HCT116 (cell line): Measurements from ENCODE around the gene ZNF486. TPM values are rescaled to one million over a fixed set of nuclear protein-coding genes. Genes with fewer than 3 reads are reported as not detected.
"Not testable (repeated sequence)": the region's sequence is repeated elsewhere in the genome, so short reads cannot be mapped to it uniquely, and the experiment has no call there.

Experiments used
- ATAC-seq: fragments of 200-7000 bp; cut with Tn5 transposase; 2 replicates; pipeline ENCODE4 v1.9.1; 2020; ENCODE audit warnings: mild to moderate bottlenecking, moderate library complexity
- BruUV-seq: library from RNA; stranded (reverse); fragments of 400-500 nt; replicated peaks from 2 replicates; lab custom pipeline; 2021; lab: Mats Ljungman, UMichigan
- CTCF ChIA-PET: fragments of 300-600 bp; sonication (Branson Sonifier 250); formaldehyde crosslinking; loops from one replicate; lab custom pipeline; 2021; ENCODE audit warnings: antibody characterized with exemption; lab: Charles Lee
- POLR2A ChIA-PET: fragments of 300-600, 350-600 bp; sonication (Branson Sonifier 250); formaldehyde crosslinking; loops from one replicate; lab custom pipeline; 2021; ENCODE audit warnings: antibody characterized with exemption; lab: Charles Lee
- RAD21 ChIA-PET, 2 experiments: fragments of 300-600 bp; sonication (Branson Sonifier 250); formaldehyde crosslinking; loops; one replicate each; lab custom pipeline; 2023; ENCODE audit warnings: low total read pairs in 2 of 2; ENCODE audit not compliant: uncharacterized antibody in 2 of 2, unreplicated experiment in 2 of 2, low non-redundant PET in 1 of 2; lab: Charles Lee
- DNase-seq: peaks from one replicate; pipeline ENCODE4 v3.0.0-alpha.2; 2010; ENCODE audit warnings: low read depth, low spot score
- H2AFZ ChIP-seq: fragments of 200-600 bp; shearing (Covaris generic), sonication (generic); 2 replicates; pipeline ENCODE4 v1.6.1; 2017; ENCODE audit warnings: low read depth, mixed run types, mixed read lengths, antibody characterized with exemption, low read length; ENCODE audit not compliant: poor library complexity, severe bottlenecking
- H3K27ac ChIP-seq: 2 replicates; pipeline ENCODE4 v1.5.1; 2012; ENCODE audit warnings: low read depth, low read length
- H3K27me3 ChIP-seq: fragments of 200-600 bp; sonication (generic); 2 replicates; pipeline ENCODE4 v1.6.1; 2016; ENCODE audit warnings: mixed run types, low read length, mixed read lengths; ENCODE audit not compliant: insufficient read depth
- H3K36me3 ChIP-seq, 2 experiments: fragments of 200-500 bp in 1 of 2; fragments of 200-600 bp in 1 of 2; sonication (Bioruptor generic) in 1 of 2; sonication (generic) in 1 of 2; 2 replicates each; pipeline versions ENCODE4 v1.5.1 to v1.6.1; 2014 to 2016; ENCODE audit warnings: low read length in 2 of 2, inconsistent platforms in 1 of 2, mixed read lengths in 1 of 2, mixed run types in 1 of 2; ENCODE audit not compliant: insufficient read depth in 2 of 2, control insufficient read depth in 1 of 2
- H3K4me1 ChIP-seq, 2 experiments: fragments of 200-600 bp in 1 of 2; sonication (generic) in 1 of 2; 2 replicates each; pipeline versions ENCODE4 v1.5.1 to v1.6.1; 2012 to 2017; ENCODE audit warnings: low read length in 2 of 2, inconsistent platforms in 1 of 2, mild to moderate bottlenecking in 1 of 2, mixed read lengths in 1 of 2, mixed run types in 1 of 2, moderate library complexity in 1 of 2; ENCODE audit not compliant: insufficient read depth in 2 of 2, control insufficient read depth in 1 of 2
- H3K4me2 ChIP-seq: fragments of 200-600 bp; sonication (generic); 2 replicates; pipeline ENCODE4 v1.6.1; 2017; ENCODE audit warnings: mixed run types, low read length, mixed read lengths
- H3K4me3 ChIP-seq, 2 experiments: fragments of 200-600 bp in 1 of 2; sonication (generic) in 1 of 2; replicated peaks in 1 of 2; 2 replicates each; pipeline ENCODE4 v1.5.1; 2011 to 2016; ENCODE audit warnings: low read length in 2 of 2, control low read depth in 1 of 2, low read depth in 1 of 2, mild to moderate bottlenecking in 1 of 2, mixed read lengths in 1 of 2, mixed run types in 1 of 2
- H3K79me2 ChIP-seq: fragments of 200-600 bp; sonication (generic); 2 replicates; pipeline ENCODE4 v1.6.1; 2017; ENCODE audit warnings: mild to moderate bottlenecking, mixed run types, low read length, moderate library complexity, mixed read lengths; ENCODE audit not compliant: insufficient read depth
- H3K9ac ChIP-seq: fragments of 200-600 bp; sonication (generic); 2 replicates; pipeline ENCODE4 v1.6.1; 2016; ENCODE audit warnings: low read length, mixed read lengths
- H3K9me2 ChIP-seq: fragments of 200-600 bp; sonication (generic), shearing (Covaris generic); 2 replicates; pipeline ENCODE4 v1.6.1; 2017; ENCODE audit warnings: mixed run types, mild to moderate bottlenecking, moderate library complexity; ENCODE audit not compliant: insufficient read depth
- H3K9me3 ChIP-seq, 2 experiments: fragments of 200-500 bp in 1 of 2; fragments of 200-600 bp in 1 of 2; sonication (Bioruptor generic) in 1 of 2; sonication (generic) in 1 of 2; 2 replicates each; pipeline ENCODE4 v1.6.1; 2014 to 2017; ENCODE audit warnings: low read length in 2 of 2, mixed read lengths in 2 of 2, inconsistent platforms in 1 of 2, low read depth in 1 of 2, mild to moderate bottlenecking in 1 of 2, mixed run types in 1 of 2, moderate library complexity in 1 of 2; ENCODE audit not compliant: control insufficient read depth in 1 of 2, insufficient read depth in 1 of 2
- H4K20me1 ChIP-seq: fragments of 200-600 bp; sonication (generic), shearing (Covaris generic); 2 replicates; pipeline ENCODE4 v1.6.1; 2017; ENCODE audit warnings: mixed run types, mild to moderate bottlenecking, moderate library complexity; ENCODE audit not compliant: insufficient read depth
- ELF1 ChIP-seq: IDR thresholded peaks from 2 replicates; pipeline ENCODE4 v1.6.1; 2012; ENCODE audit warnings: low read depth, borderline replicate concordance
- POLR2A ChIP-seq: IDR thresholded peaks from 2 replicates; pipeline ENCODE4 v1.7.0; 2011; ENCODE audit warnings: borderline replicate concordance; ENCODE audit not compliant: insufficient read depth, insufficient read length; ENCODE audit errors: extremely low read depth
- RAD21 ChIP-seq: IDR thresholded peaks from 2 replicates; pipeline ENCODE4 v1.6.1; 2012; ENCODE audit warnings: low read depth, mild to moderate bottlenecking
- SP1 ChIP-seq: IDR thresholded peaks from 2 replicates; pipeline ENCODE4 v1.6.1; 2012; ENCODE audit warnings: low read depth
- SRF ChIP-seq: IDR thresholded peaks from 2 replicates; pipeline ENCODE4 v1.6.1; 2012; ENCODE audit warnings: low read depth
- TCF7L2 ChIP-seq: IDR thresholded peaks from 2 replicates; pipeline ENCODE4 v1.7.0; 2011; ENCODE audit warnings: borderline replicate concordance, inconsistent platforms; ENCODE audit not compliant: insufficient read depth, insufficient read length; ENCODE audit errors: extremely low read depth
- ZFX ChIP-seq: fragments of 450-650 bp; IDR thresholded peaks from 2 replicates; pipeline ENCODE4 v1.6.1; 2017
- intact Hi-C: fragments of 100-400 bp; cut with micrococcal nuclease; formaldehyde crosslinking; loops from 2 replicates; pipeline ENCODE4 v1.10.0; 2022
- total RNA-seq: library from RNA; stranded (reverse); gene quantifications from one replicate; pipeline ENCODE4 v1.2.1, GENCODE V29; 2021; ENCODE audit not compliant: unreplicated experiment
- TF ChIP-seq, protein P1 (sequence below): IDR thresholded peaks from 2 replicates; pipeline ENCODE4 v1.6.1; 2012; ENCODE audit warnings: low read depth
- TF ChIP-seq, protein P2 (sequence below): IDR thresholded peaks from 2 replicates; pipeline ENCODE4 v1.6.1; 2011; ENCODE audit warnings: mild to moderate bottlenecking, low read length, moderate library complexity; ENCODE audit not compliant: insufficient replicate concordance; ENCODE audit errors: extremely low read depth
- TF ChIP-seq, protein P3 (sequence below): IDR thresholded peaks from 2 replicates; pipeline ENCODE4 v1.6.1; 2012
- TF ChIP-seq, protein P4 (sequence below), 3 experiments: fragments of 200-600 bp in 1 of 3; sonication (generic) in 1 of 3; IDR thresholded peaks in 2 of 3; conservative IDR thresholded peaks in 1 of 3; 2 replicates each; pipeline ENCODE4 v1.5.1; 2012 to 2017; ENCODE audit warnings: low read depth in 2 of 3, low read length in 2 of 3, antibody characterized with exemption in 1 of 3, borderline replicate concordance in 1 of 3, control low read depth in 1 of 3, mild to moderate bottlenecking in 1 of 3, mixed read lengths in 1 of 3, mixed run types in 1 of 3, moderate library complexity in 1 of 3; ENCODE audit not compliant: insufficient read depth in 1 of 3
- TF ChIP-seq, protein P5 (sequence below): IDR thresholded peaks from 2 replicates; pipeline ENCODE4 v1.6.1; 2012

Gene ZNF486
- total RNA-seq, 1 experiment from 2014 or later, result not detected

DNA sequence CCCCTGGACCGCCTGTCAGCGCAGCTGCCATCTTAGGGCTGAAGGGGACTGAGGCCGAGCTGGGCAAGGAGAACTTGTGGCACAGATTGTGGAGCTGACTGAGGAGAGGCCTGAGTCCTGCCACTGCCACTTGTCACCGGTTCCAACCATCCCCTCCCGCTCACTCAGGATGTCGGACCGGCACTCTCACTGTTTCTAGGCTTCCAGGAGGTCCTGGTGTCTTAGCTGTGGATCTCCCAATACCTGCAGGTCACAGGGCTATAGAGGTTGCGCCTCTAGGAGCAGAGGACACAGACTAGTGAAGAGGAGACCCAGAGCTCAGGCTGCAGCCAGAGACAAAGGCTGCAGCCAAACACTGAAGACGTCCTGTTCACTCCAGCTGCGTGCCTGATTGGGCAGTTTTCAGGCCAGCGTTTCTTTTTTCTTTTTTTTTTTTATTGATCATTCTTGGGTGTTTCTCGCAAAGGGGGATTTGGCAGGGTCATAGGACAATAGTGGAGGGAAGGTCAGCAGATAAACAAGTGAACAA lies 15.3 kb upstream of the ZNF486 start:
- Histone ChIP-seq H3K27me3 (no peaks in the 10 kb centered on the region), H3K4me3 (no peak overlapping the region), H3K9ac (no peak overlapping the region)
- intact Hi-C loops, result no loop called here
- TF ChIP-seq, protein P1, sequence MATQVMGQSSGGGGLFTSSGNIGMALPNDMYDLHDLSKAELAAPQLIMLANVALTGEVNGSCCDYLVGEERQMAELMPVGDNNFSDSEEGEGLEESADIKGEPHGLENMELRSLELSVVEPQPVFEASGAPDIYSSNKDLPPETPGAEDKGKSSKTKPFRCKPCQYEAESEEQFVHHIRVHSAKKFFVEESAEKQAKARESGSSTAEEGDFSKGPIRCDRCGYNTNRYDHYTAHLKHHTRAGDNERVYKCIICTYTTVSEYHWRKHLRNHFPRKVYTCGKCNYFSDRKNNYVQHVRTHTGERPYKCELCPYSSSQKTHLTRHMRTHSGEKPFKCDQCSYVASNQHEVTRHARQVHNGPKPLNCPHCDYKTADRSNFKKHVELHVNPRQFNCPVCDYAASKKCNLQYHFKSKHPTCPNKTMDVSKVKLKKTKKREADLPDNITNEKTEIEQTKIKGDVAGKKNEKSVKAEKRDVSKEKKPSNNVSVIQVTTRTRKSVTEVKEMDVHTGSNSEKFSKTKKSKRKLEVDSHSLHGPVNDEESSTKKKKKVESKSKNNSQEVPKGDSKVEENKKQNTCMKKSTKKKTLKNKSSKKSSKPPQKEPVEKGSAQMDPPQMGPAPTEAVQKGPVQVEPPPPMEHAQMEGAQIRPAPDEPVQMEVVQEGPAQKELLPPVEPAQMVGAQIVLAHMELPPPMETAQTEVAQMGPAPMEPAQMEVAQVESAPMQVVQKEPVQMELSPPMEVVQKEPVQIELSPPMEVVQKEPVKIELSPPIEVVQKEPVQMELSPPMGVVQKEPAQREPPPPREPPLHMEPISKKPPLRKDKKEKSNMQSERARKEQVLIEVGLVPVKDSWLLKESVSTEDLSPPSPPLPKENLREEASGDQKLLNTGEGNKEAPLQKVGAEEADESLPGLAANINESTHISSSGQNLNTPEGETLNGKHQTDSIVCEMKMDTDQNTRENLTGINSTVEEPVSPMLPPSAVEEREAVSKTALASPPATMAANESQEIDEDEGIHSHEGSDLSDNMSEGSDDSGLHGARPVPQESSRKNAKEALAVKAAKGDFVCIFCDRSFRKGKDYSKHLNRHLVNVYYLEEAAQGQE, result no peak
- no peak for TF ChIP-seq TCF7L2
- TF ChIP-seq SRF, result no peak
- TF ChIP-seq, protein P2, sequence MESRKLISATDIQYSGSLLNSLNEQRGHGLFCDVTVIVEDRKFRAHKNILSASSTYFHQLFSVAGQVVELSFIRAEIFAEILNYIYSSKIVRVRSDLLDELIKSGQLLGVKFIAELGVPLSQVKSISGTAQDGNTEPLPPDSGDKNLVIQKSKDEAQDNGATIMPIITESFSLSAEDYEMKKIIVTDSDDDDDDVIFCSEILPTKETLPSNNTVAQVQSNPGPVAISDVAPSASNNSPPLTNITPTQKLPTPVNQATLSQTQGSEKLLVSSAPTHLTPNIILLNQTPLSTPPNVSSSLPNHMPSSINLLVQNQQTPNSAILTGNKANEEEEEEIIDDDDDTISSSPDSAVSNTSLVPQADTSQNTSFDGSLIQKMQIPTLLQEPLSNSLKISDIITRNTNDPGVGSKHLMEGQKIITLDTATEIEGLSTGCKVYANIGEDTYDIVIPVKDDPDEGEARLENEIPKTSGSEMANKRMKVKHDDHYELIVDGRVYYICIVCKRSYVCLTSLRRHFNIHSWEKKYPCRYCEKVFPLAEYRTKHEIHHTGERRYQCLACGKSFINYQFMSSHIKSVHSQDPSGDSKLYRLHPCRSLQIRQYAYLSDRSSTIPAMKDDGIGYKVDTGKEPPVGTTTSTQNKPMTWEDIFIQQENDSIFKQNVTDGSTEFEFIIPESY, result no peak
- TF ChIP-seq, protein P3, sequence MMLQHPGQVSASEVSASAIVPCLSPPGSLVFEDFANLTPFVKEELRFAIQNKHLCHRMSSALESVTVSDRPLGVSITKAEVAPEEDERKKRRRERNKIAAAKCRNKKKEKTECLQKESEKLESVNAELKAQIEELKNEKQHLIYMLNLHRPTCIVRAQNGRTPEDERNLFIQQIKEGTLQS, result no peak
- no peak for TF ChIP-seq ELF1
- no peak for TF ChIP-seq SP1
- TF ChIP-seq, protein P4, sequence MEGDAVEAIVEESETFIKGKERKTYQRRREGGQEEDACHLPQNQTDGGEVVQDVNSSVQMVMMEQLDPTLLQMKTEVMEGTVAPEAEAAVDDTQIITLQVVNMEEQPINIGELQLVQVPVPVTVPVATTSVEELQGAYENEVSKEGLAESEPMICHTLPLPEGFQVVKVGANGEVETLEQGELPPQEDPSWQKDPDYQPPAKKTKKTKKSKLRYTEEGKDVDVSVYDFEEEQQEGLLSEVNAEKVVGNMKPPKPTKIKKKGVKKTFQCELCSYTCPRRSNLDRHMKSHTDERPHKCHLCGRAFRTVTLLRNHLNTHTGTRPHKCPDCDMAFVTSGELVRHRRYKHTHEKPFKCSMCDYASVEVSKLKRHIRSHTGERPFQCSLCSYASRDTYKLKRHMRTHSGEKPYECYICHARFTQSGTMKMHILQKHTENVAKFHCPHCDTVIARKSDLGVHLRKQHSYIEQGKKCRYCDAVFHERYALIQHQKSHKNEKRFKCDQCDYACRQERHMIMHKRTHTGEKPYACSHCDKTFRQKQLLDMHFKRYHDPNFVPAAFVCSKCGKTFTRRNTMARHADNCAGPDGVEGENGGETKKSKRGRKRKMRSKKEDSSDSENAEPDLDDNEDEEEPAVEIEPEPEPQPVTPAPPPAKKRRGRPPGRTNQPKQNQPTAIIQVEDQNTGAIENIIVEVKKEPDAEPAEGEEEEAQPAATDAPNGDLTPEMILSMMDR (IDR thresholded peaks at IDR 0.05 in 2 of 3, conservative IDR thresholded peaks at IDR 0.05 in 1 of 3; ENCODE audit: borderline replicate concordance in 1 of 3, insufficient read depth in 1 of 3, low read depth in 2 of 3, low read length in 2 of 3), result no peak
- no peak for TF ChIP-seq POLR2A
- TF ChIP-seq, protein P5, sequence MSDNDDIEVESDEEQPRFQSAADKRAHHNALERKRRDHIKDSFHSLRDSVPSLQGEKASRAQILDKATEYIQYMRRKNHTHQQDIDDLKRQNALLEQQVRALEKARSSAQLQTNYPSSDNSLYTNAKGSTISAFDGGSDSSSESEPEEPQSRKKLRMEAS, result no peak
- no peak for TF ChIP-seq RAD21
- no peak for TF ChIP-seq ZFX
- TF ChIP-seq, all 23 proteins: peak for 0
- ATAC-seq (no peak), DNase-seq (no peak)
- H3K4me2 ChIP-seq, result no peak overlapping the region
- H3K9me2 ChIP-seq, result no peaks in the 10 kb centered on the region
- no peaks in the 10 kb centered on the region for H3K4me1 ChIP-seq
- H4K20me1 ChIP-seq, result no peaks in the 10 kb centered on the region
- no peak overlapping the region for H2AFZ ChIP-seq
- no peaks in the 10 kb centered on the region for H3K79me2 ChIP-seq
- ChIA-PET POLR2A (no interaction called here), CTCF (no interaction called here), RAD21 (no interaction called here)
- BruUV-seq, result no TSS peak
- H3K36me3 ChIP-seq, result no peaks in the 10 kb centered on the region
- H3K27ac ChIP-seq, result no peak overlapping the region
- peaks cover 0 to 9% of the 10 kb centered on the region in 2 experiments; a peak in 1 of 4 replicates for H3K9me3 ChIP-seq

DNA sequence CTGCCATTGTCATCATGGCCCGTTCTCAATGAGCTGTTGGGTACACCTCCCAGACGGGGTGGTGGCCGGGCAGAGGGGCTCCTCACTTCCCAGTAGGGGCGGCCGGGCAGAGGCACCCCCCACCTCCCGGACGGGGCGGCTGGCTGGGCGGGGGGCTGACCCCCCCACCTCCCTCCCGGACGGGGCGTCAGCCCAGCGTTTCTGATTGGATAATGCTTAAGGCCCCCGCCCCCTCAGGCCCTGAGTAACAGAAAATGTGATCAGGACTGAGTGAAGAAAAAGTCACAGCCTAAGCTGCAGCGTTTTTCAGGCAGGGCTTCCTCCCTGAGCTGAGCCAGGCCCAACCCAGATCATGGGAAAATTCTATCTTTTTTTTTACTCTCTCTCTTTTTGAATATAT lies 14.5 kb upstream of the ZNF486 start:
- H3K27ac ChIP-seq, DNase-seq, POLR2A ChIA-PET, CTCF ChIA-PET, H3K9ac ChIP-seq, H3K4me2 ChIP-seq, H3K4me1 ChIP-seq, H3K9me3 ChIP-seq, H3K27me3 ChIP-seq, H3K4me3 ChIP-seq, H3K9me2 ChIP-seq, BruUV-seq, H3K79me2 ChIP-seq, RAD21 ChIA-PET, H4K20me1 ChIP-seq, intact Hi-C loops, H2AFZ ChIP-seq, H3K36me3 ChIP-seq, ATAC-seq: not testable (repeated sequence)
